ENCODE data around the gene ZBTB7C.

The ZBTB7C gene

DNA sequence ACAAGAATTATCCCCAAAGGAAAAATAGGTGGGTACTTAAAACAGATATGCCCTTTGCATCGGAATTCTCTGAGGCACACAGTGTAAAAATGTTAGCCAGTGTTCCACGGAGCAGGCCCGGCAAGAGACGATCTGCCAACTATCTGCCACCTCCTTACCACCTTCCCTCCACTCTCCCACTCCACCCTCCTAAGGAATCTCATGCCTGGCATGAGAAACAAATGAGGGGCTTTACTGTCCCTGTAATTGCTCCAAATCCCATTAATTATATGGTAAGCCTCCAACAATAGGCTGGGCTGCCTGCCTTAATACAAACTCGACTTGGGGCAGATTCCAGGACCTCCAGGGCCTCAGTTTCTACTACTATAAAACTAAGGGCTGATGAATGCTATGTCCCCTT lies 102.3 kb downstream of the ZBTB7C start:
- no peak for TF ChIP-seq ZFX (IDR thresholded peaks at IDR 0.05)
- TF ChIP-seq, protein P1, sequence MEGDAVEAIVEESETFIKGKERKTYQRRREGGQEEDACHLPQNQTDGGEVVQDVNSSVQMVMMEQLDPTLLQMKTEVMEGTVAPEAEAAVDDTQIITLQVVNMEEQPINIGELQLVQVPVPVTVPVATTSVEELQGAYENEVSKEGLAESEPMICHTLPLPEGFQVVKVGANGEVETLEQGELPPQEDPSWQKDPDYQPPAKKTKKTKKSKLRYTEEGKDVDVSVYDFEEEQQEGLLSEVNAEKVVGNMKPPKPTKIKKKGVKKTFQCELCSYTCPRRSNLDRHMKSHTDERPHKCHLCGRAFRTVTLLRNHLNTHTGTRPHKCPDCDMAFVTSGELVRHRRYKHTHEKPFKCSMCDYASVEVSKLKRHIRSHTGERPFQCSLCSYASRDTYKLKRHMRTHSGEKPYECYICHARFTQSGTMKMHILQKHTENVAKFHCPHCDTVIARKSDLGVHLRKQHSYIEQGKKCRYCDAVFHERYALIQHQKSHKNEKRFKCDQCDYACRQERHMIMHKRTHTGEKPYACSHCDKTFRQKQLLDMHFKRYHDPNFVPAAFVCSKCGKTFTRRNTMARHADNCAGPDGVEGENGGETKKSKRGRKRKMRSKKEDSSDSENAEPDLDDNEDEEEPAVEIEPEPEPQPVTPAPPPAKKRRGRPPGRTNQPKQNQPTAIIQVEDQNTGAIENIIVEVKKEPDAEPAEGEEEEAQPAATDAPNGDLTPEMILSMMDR (conservative IDR thresholded peaks at IDR 0.05) = no peak
- no peak overlapping the region for H3K27ac ChIP-seq

DNA sequence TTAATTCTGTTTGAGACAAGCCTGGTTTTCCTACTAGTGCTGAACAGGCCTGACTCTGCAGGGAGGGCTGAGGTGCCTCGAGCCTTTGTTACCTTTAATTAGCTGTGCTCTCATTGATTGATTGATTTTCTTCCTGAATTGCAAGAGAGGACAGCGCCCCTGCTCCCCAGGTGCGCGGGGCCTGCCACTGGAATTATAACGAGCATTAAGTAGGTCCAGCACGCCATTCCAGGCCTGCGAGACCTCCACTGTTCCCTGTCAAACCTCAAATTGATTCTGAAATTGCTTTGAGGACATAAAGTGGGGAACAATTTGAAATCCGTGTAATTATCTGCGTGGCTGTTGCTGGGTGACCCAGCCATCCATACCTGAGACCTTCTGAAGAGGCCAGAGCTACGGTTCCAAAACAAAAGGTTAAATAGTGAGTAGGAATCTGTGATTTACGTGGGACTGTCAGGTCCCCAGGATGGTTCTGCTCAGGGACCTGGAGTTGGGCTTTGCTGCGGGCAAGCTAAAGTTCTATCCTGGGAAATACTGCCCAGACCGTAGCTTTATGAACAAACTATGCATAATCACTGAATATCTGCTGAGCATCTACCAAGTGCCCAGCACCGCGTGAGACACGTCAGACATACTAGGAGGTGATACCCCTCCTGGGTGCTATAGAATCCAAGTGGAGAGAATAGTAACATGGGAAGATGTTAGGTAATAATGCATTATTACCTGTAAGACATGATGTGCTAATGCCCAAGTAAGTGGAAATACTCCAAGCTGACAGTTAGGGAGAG lies 104.1 kb downstream of the ZBTB7C start:
- no peak for TF ChIP-seq ZFX (IDR thresholded peaks at IDR 0.05)
- TF ChIP-seq, protein P1 (conservative IDR thresholded peaks at IDR 0.05) = no peak
- no peak overlapping the region for H3K27ac ChIP-seq

DNA sequence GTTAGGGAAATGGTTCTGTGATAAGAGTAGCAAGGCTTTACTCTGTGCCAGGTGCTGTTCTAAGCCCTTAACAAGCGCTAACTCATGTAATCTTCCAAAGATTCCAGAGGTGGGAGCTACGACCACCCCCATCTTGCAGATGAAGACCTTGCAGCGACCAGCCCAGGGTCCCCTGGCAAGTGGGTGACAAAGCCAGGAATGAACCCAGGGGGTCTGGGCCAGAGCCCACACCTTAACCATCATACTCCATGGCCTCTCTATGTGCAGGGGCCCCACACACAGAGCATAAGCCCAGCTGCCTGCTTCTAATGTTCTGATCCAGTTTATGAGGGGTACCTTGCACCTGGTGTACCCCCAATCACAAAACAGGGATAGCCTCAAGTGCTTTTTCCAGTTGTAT lies 105.3 kb downstream of the ZBTB7C start:
- no peak for TF ChIP-seq ZFX (IDR thresholded peaks at IDR 0.05)
- TF ChIP-seq, protein P1 (conservative IDR thresholded peaks at IDR 0.05) = no peak

DNA sequence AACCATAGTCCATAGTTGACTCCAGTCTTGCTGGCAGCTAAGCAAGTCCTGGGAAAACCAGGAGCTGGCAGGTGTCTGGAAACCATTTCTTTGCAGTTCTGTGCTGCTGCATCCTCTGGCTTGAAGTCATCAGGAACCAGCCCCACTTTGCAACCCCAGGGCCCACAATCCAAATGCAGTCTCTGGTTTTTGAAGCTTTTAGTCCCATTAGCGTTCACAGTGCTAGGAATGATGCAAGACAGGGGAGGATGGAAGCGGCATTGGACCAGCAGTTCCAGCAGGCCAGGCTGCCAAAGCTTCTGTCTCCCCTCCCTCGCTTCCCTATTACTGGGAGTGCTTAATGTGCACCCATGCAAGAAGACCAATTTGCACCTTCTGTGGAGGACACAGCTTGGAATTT lies 106.4 kb downstream of the ZBTB7C start:
- TF ChIP-seq, protein P1 (conservative IDR thresholded peaks at IDR 0.05) = no peak
- TF ChIP-seq ZFX (IDR thresholded peaks at IDR 0.05) = no peak

More for the DNA sequence above, 105.3 kb downstream of the ZBTB7C start:
- no peak overlapping the region for H3K27ac ChIP-seq

DNA sequence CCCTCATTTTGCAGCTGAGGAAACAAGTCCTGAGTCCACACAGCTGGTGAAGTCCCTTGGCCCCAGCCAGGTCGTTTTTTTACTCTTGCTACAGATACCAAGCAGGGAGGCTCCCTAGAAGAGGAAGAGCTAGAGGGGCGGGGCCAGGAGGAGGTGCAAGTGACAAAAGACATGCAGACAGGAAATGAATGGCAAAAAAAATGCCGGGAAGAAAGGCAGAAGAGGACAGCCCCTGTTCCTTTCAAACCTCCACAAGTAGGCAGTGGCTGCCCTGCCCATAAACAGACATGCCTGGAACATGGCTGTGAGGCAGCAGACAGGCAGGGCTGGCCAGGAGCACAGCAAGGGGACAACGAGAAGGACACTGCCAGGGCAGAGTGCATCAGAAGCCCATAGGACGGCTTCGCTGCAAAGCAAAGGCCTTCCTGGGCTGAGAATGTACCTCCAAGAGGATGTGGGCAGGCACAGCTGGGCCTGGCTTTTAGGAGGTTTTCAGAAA lies 108.7 kb downstream of the ZBTB7C start:
- TF ChIP-seq ZFX (IDR thresholded peaks at IDR 0.05) = no peak
- TF ChIP-seq, protein P1 (conservative IDR thresholded peaks at IDR 0.05) = no peak
- no peak overlapping the region for H3K27ac ChIP-seq

More for the DNA sequence above, 106.4 kb downstream of the ZBTB7C start:
- no peak overlapping the region for H3K27ac ChIP-seq

DNA sequence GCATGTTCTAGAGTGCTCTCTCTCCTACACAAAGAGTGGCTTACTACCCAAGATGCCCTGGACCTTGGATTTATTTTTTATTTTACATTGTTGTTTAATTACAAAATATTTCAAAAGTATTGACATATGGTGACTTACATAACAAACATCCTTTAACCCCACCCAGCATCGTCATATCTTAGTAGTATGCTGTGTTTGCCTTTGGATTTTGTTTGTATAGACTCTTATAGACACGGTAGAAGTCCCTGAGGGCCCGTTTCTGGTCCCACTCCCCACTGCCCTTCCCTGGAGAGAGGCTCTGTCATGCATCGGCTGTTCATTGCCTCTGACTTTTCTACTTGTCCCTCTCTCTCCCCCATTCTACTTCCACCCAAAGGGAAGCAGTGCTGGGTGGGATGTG lies 112.0 kb downstream of the ZBTB7C start:
- H3K27ac ChIP-seq = no peak overlapping the region
- TF ChIP-seq, protein P1 (conservative IDR thresholded peaks at IDR 0.05) = no peak
- no peak for TF ChIP-seq ZFX (IDR thresholded peaks at IDR 0.05)

DNA sequence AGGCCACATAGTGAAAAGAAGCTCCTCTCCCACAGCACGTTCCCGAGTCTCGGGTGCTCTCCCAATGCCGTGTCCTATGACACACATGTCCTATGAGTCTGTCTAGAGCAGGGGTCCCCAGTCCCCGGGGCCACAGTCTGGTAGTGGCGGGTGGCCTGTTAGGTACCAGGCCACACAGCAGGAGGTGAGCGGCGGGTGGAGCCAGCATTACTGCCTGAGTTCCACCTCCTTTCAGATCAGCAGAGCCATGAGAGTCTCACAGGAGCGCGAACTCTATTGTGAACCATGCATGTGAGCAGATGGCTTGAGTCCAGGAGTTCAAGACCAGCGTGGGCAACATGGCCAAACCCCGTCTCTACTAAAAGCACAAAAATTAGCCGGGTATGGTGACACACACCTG lies 112.6 kb downstream of the ZBTB7C start:
- TF ChIP-seq, protein P1 (conservative IDR thresholded peaks at IDR 0.05) = no peak
- TF ChIP-seq ZFX (IDR thresholded peaks at IDR 0.05) = no peak
- H3K27ac ChIP-seq = no peak overlapping the region
